Bone marrow (tissue), 2 donors: ENCODE data around the gene STK25.
A peak's percentile ranks its signal among the peaks of the same experiment; 100 is the strongest.
"Not testable (repeated sequence)": the region's sequence is repeated elsewhere in the genome, so short reads cannot be mapped to it uniquely, and the experiment has no call there.

Experiments
- DNase-seq, 2 donors: peaks; one replicate each; lab custom pipeline; 2025; lab: John Stamatoyannopoulos, UW

STK25 gene

GRCh38 chr2:241507430-241508239 lies 749 bp downstream of the STK25 start:
- DNase-seq, result peak in 1 of 2 donors; percentile 46

- no peak for DNase-seq
Measured at GRCh38 chr2:241506793-241507429, 1.5 kb downstream of the STK25 start.

DNA sequence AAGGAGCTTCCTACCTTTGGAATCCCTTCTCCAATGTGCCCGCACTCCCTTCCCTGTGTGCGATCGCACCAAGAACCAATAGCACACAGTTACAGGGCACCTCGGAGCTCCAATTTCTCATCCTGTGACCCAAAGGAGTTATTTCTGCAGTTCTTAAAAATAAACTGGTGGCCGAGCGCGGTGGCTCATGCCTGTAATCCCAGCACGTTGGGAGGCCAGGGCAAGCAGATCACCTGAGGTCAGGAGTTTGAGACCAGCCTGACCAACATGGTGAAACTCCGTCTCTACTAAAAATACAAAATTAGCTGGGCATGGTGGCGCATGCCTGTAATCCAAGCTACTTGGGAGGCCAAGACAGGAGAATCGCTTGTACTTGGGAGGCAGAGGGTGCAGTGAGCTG lies 2.1 kb downstream of the STK25 start:
- not testable (repeated sequence) for DNase-seq

DNA sequence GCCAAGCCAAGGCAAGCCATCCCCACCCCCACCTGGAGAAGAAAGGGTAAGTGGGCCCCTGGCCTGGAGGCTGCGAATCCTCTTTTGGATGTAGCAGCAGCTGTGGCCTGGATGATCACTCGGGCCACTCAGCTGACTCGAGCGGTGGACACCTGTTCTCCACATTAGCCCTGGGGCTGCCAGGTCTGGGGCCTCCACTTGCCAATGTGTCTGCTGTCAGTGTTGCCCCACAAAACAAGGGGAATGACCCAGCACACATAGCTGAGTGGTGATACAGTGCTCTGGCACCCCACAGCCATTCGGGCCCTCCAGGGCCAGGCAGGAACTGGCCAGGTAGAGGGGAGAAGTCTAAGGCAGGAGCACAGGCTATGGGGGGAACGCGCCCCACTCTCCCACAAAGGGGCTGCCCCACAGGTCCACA lies 2.6 kb downstream of the STK25 start:
- DNase-seq, result no peak

DNA sequence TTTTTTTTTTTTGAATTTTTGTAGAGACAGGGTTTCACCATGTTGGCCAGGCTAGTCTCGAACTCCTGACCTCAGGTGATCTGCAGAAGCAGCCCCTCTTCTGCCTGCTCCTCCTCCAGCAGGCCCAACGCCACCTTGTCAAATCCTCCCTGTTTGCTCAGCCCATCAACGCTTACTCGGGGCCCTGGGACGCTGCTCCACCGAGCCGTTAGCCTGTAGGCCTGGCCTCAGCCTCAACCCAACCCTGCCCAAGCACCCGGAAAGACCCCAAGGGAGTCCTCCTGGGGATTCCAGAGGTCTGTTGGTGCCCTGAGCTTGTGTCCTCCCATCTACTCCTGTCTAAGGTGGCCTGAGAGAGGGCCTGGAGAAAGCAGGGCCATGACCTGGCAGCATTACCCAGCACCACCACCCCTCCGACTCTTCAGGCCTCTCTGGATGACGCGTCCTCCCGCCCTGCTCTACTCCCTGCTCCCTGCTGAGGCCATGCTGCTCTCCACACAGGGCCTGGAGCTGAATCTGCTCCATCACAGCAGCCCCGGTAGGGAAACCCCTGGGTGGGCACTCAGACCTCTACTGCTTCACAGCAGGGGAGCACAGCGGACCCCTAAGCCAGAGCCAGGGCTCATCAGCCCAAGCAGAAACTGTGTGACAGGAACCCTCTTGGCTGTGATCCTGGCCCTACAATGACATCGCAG lies 3.2 kb downstream of the STK25 start:
- DNase-seq, result no peak

GRCh38 chr2:241503776-241504392 lies 4.5 kb downstream of the STK25 start:
- DNase-seq, result no peak

DNA sequence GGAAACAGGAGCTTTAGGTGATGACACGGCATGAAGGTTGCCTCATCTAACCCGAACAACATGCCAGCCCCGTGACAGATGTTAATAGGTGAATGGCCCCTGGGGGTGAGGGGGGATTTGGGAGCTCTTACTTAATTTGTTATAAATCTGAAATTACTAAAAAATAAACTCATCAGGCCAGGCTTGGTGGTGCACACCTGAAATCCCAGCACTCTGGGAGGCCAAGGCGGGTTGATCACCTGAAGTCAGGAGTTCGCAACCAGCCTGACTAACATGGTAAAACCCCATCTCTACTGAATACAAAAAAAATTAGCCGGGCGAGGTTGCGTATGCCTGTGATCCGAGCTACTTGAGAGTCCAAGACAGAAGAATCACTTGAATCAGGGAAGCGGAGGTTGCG lies 6.1 kb downstream of the STK25 start:
- DNase-seq, result no peak

DNA sequence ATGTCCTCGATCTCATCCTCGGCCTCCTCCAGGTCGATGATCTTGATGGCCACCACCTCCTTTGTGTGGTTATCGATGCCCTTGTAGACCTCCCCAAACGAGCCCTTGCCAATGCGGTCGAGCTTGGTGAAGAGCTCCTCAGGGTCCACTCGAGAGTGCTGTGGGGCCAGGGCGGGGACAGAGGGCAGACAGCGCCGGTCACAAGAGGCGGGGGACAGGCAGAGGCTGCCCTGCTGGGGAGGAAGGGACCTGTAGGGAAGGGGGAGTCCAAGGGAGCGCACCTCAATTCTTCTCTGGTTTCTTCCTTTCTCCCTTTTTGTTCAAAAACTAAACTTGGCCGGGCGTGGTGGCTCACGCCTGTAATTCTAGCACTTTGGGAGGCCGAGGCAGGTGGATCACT lies 6.8 kb downstream of the STK25 start:
- no peak for DNase-seq

GRCh38 chr2:241501099-241501541 lies 7.3 kb downstream of the STK25 start:
- DNase-seq, result no peak

- no peak for DNase-seq
Measured at GRCh38 chr2:241500431-241500975, 7.9 kb downstream of the STK25 start.

DNA sequence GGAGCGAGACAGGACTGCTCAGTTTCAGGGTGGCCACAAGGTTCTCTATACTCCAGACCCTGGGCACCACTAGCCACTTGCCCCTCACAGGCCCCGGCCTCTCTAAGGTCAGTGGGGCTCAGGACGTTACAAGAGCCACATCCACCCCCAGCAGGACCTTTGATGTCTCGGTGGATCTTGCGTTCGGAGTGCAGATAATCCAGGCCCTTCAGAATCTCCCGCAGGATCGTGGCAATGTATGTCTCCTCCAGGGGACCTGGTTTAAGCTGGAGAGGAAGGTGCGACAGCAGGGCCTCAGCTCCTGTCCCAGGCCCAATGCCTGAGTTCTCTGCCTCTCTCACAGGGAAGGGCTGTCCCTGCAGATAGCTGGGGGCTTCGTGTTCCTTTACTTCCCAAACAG lies 8.4 kb downstream of the STK25 start:
- DNase-seq, result no peak

DNA sequence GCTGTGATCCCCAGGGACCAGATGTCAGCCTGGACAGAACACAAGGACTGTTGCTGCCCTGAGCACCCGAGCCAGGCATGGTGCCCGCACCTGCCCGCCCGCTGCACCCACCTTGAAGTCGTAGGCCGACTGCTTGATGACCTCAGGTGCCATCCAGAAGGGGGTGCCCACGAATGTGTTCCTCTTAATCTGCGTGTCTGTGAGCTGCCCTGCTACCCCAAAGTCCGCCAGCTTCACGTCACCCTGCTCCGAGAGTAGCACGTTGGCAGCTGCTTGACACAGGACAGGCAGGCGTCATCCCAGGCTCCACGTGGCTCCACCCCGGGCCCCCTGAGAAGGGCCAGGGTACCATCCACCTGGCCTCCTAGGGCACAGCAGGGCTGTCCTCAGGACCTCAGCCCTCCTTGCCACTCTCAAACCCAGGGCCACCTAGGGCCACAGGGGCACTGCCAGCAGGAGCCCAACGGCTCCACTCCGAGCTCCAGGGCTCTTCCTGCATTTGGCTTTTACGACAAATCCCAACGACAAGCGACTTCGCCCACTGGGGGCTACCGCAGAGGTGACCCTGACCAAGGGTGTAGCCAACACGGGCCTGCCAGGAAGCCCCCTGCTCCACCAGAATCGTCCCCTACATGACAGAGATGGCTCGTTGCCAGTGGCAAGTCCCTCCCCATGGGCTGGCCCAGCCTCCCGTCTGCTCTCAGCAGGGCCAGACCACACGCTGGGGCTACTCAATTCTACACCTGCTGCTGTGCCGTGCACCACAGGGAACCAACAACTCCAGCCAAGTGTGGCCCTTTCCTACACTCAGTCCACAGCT lies 9.0 kb downstream of the STK25 start:
- no peak for DNase-seq

GRCh38 chr2:241498115-241499070 lies 10.0 kb downstream of the STK25 start:
- no peak for DNase-seq

- DNase-seq, result no peak
Measured at GRCh38 chr2:241496904-241497877, 11.2 kb downstream of the STK25 start.

DNA sequence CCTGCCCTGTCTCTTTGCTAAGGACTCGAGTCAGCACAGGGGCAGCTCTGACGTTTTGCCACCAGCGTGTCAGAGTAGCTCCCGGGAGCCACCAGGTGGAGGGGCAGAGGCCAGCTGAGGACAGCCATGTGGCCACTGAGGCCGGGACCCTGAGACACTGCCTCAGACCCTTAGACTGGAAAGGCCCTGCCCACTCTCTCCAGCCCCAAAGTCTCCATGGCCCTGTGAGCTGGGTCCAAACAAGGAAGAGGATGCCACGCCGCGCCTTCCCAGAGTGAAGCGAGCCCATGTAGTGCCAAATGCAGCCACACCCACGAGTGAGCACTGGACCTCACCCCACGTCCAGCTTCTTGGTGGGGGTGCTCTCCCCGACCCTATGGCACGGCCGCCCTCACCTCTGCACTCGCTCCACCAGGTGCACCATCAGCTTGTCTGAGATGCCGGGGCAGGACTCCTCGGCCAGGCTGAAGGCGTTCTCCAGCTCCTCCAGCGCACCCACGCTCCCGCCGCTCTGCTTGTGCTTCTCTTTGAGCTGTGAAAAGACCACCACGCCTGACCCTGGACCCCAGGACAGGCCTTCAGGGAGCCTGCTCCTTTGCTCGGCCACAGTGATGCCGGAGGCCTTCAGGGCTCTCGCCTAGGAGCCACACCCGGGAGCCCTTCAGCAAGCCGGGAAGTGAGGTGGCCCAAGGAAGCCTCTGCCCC lies 12.2 kb downstream of the STK25 start:
- no peak for DNase-seq

GRCh38 chr2:241495172-241496002 lies 13.0 kb downstream of the STK25 start:
- DNase-seq, result no peak

- no peak for DNase-seq
Measured at GRCh38 chr2:241494311-241494908, 14.0 kb downstream of the STK25 start.
